ENCODE measurements around the gene OLAH. TPM values are rescaled to one million over a fixed set of nuclear protein-coding genes. Genes with fewer than 3 reads are reported as not detected.

The OLAH gene
- total RNA-seq, 3 donors from 2014 or later (not counting 1 experiment from before 2014, with no cell fraction given) = not detected

GRCh38 chr10:15099886-15100285 lies 56.1 kb downstream of the OLAH start:
- Histone ChIP-seq H3K9me3 (ENCODE audit: control insufficient read depth, insufficient read depth, low read length) (no peaks in the 10 kb centered on the region), H3K36me3 (ENCODE audit: control insufficient read depth, insufficient read depth, low read length) (peaks cover 25% of the 10 kb centered on the region), H3K4me1 (ENCODE audit: control insufficient read depth, insufficient read depth, low read length) (peaks cover 27% of the 10 kb centered on the region), H3K4me3 (ENCODE audit: low read length) (no peak overlapping the region), H3K27ac (ENCODE audit: low read length) (no peak overlapping the region), H3K27me3 (ENCODE audit: control insufficient read depth, insufficient read depth, low read length) (no peaks in the 10 kb centered on the region)
- peaks cover 27 to 45% of the 10 kb centered on the region in 2 donors for H3K4me1 Mint-ChIP-seq
- H3K36me3 Mint-ChIP-seq = peaks cover 9% of the 10 kb centered on the region
- peak overlapping the region; percentile 17 to 71 for H3K27ac Mint-ChIP-seq
- TF ChIP-seq CTCF (IDR thresholded peaks at IDR 0.05) = no peak
- DNase-seq (no peak), ATAC-seq (no peak)
- 97% methylated on average over 4 of the region's 4 CpGs for WGBS (ENCODE audit: insufficient coverage)
- H3K9me3 Mint-ChIP-seq = no peaks in the 10 kb centered on the region
- peak overlapping the region; percentile 31 for H3K4me3 Mint-ChIP-seq
- H3K27me3 Mint-ChIP-seq (ENCODE audit: low read depth in 2 of 2) = no peaks in the 10 kb centered on the region
- intact Hi-C loops (cut with micrococcal nuclease) = loop anchor here (5.0 kb wide), 1 partner anchor 67 kb away; the partner anchor contains the start of gene NMT2

GRCh38 chr10:15103513-15103912 lies 59.8 kb downstream of the OLAH start:
- no peak overlapping the region for H3K4me3 Mint-ChIP-seq
- peaks cover 9% of the 10 kb centered on the region for H3K36me3 Mint-ChIP-seq
- no peak for TF ChIP-seq CTCF (IDR thresholded peaks at IDR 0.05)
- H3K27ac ChIP-seq (ENCODE audit: low read length) = no peak overlapping the region
- no peak for ATAC-seq
- H3K36me3 ChIP-seq (ENCODE audit: control insufficient read depth, insufficient read depth, low read length) = peaks cover 42% of the 10 kb centered on the region
- no peaks in the 10 kb centered on the region for H3K27me3 ChIP-seq (ENCODE audit: control insufficient read depth, insufficient read depth, low read length)
- H3K4me1 Mint-ChIP-seq = peaks cover 17 to 31% of the 10 kb centered on the region in 2 donors
- H3K27ac Mint-ChIP-seq = peak overlapping the region in 1 of 2 donors; percentile 72
- no peak for DNase-seq
- H3K9me3 ChIP-seq (ENCODE audit: control insufficient read depth, insufficient read depth, low read length) = no peaks in the 10 kb centered on the region
- H3K4me3 ChIP-seq (ENCODE audit: low read length) = no peak overlapping the region
- H3K4me1 ChIP-seq (ENCODE audit: control insufficient read depth, insufficient read depth, low read length) = peaks cover 14% of the 10 kb centered on the region
- intact Hi-C loops (cut with micrococcal nuclease) = no loop called here
- no peaks in the 10 kb centered on the region for H3K9me3 Mint-ChIP-seq
- 94% methylated on average over 9 of the region's 9 CpGs for WGBS (ENCODE audit: insufficient coverage)
- no peaks in the 10 kb centered on the region for H3K27me3 Mint-ChIP-seq (ENCODE audit: low read depth in 2 of 2)

- peaks cover 56% of the 10 kb centered on the region for H3K36me3 ChIP-seq (ENCODE audit: control insufficient read depth, insufficient read depth, low read length)
- peaks cover 16% of the 10 kb centered on the region for H3K36me3 Mint-ChIP-seq
- H3K27me3 Mint-ChIP-seq (ENCODE audit: low read depth in 2 of 2) = no peaks in the 10 kb centered on the region
These were observed 62.7 kb downstream of the OLAH start for GRCh38 chr10:15106352-15107013.

More at GRCh38 chr10:15106352-15107013, 62.7 kb downstream of the OLAH start:
- H3K4me3 ChIP-seq (ENCODE audit: low read length) = no peak overlapping the region
- peaks cover 4% of the 10 kb centered on the region for H3K4me1 ChIP-seq (ENCODE audit: control insufficient read depth, insufficient read depth, low read length)
- ATAC-seq (peak; percentile 91 to 99 (median 98)), DNase-seq (peak; percentile 61 to 84)
- no peak overlapping the region for H3K27ac ChIP-seq (ENCODE audit: low read length)
- Mint-ChIP-seq H3K4me1 (peaks cover 6 to 14% of the 10 kb centered on the region in 2 donors), H3K27ac (peak overlapping the region; percentile 18 to 27), H3K9me3 (no peaks in the 10 kb centered on the region), H3K4me3 (no peak overlapping the region)
- 59% methylated on average over 8 of the region's 8 CpGs for WGBS (ENCODE audit: insufficient coverage)
- no peaks in the 10 kb centered on the region for H3K27me3 ChIP-seq (ENCODE audit: control insufficient read depth, insufficient read depth, low read length)
- no peaks in the 10 kb centered on the region for H3K9me3 ChIP-seq (ENCODE audit: control insufficient read depth, insufficient read depth, low read length)
- intact Hi-C loops (cut with micrococcal nuclease) = loop anchor here (2.0 to 5.0 kb wide), 2 partner anchors 116 to 609 kb away; no protein-coding TSS in a partner anchor
- peak; percentile 91 for TF ChIP-seq CTCF (IDR thresholded peaks at IDR 0.05)

Measured in natural killer cell (primary cell).